ENCODE measurements around the gene SPATA3.

The SPATA3 gene

DNA sequence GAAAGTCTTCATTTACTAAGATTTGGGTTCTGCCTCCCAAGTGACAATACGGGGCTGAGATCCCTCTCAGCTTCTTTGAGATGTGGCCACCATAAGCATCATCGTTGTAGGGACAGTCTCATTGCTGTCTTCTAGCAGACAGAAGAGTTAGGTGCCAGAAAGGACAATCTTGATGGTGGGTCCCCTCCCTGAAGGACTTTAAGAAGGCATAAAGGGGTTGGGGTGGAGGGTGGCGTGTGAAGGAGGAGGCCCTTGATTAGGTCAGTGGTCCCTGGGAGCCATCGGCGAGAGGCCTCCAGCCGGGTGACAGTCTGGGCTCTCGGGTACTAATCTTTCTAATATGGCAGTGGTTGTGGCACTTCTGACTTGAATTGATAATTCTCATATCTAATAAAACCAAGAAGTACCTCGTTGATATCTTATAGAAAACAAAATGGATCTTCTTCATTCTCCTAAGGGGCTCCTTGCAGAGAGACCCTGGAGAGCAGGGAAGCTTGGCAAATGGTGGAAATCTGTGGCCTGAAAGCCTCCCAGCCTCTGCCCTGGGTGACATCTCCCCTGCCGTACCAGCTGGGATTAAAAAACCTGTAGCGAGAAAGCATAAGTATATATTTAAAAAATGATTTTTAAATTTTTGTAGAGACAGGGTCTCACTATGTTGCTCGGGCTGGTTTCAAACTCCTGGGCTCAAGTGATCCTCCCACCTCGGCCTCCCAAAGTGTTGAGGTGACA lies 53.5 kb downstream of the SPATA3 start:
- no peak for DNase-seq (ENCODE audit: low read depth in 2 of 2)

GRCh38 chr2:231050018-231050901 lies 54.3 kb downstream of the SPATA3 start:
- DNase-seq (ENCODE audit: low read depth in 2 of 2): no peak

DNA sequence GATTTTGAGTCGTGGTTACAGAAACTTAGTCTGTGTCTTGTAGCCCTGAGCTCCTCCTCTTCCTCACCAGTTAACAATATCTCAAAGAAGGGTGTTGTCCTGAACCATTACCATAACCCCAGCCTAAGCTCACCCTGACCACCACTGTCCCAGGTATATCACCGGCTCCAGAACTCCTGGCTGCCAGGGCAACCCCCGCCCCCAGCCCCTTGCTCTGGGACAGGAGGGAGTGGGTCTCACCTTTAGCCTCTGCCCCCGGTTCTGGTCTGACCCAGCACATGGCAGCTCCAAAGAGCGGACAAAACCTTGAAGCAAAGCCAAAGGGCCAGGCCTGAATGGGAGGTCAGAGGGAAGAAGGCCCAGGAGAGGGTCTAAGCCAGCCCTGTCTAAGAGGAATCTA lies 55.2 kb downstream of the SPATA3 start:
- DNase-seq (ENCODE audit: low read depth in 2 of 2): no peak

GRCh38 chr2:231052494-231053451 lies 56.9 kb downstream of the SPATA3 start:
- DNase-seq (ENCODE audit: low read depth in 2 of 2): peak; percentile 72 to 80

DNA sequence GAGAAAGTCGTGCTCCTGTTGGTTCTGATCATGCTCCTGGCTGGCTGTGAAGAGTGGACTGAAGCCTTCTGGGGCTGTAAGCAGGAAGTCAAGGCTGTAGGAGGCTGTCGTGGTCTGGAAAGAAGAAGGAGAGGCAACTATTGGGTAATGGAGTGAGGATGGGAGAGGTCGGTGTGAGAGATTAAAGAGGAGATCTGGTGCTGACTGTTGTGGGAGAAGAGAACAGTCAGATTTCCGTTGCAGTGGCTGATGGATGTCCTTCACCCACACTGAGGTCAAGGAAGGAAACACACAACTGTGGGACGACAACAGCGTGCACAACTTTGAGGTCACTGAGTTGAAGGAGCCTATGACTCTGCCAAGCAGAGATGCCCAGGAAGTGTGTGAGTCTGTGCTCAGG lies 57.9 kb downstream of the SPATA3 start:
- DNase-seq (ENCODE audit: low read depth in 2 of 2): no peak

DNA sequence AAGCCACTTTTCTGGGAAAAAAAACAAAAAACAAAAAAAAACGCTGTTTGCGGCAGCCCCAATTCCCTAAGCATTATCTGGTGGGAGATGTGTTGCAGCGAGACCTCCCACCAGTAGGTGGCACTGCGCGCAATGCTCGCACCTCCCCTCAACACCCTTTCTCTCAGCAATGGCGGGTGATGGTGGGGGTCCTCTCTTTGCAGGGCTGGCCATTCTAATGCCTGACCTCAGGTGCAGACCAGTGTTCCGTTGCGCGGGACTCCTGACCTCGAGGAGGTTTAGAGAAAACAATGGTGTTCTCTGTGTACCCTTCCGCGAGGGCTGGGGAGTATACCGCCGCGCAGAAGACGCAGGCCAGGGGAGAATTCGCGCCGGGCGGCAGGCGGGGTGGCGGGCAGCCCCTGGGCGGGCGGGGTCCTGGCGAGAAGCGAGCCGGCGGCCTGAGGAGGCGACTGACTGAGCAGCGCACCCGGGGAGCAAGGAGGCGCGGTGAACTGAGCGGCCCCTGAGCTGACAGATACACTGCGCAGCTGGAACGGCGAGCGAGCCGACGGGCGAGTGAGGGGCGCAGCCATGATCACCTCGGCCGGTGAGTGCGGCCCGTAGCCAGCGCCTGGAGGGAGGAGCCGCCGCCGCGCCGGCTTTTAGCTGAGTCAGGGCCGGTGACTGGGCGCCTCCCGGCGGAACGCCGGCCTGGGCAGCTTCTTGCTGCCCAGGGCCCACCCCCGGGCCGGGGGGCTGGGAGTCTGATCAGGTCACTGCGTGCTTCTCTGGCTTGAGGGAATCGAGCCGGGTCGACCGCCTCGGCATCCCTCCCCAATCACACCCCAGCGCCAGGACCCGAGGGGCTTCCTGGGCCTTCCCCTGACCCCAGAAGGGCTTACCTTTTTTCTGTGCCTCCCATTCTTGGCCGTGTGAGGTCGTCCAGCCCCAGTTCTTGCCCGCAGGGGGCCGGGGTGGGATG lies 60.8 kb downstream of the SPATA3 start, which contains the start of gene PSMD1:
PSMD1 (plus strand) TSS at position 415 of the 964 bp plus-strand sequence; CDS start at position 574, 159 bp downstream.
- DNase-seq (ENCODE audit: low read depth in 2 of 2): peak; percentile 88 to 89

GRCh38 chr2:231057590-231057989 lies 61.7 kb downstream of the SPATA3 start:
- DNase-seq (ENCODE audit: low read depth in 2 of 2): no peak

Measured in stimulated activated CD4-positive, alpha-beta T cell treated with anti-CD3 and anti-CD28 coated beads, Interleukin-15, amount 100 ng/mL, for 48 hours (primary cell).